Dendritic cell treated with granulocyte-macrophage colony-stimulating factor and Interleukin-4, amounts not matched to agents 40 ng/mL and 50 ng/mL, for 4 days (primary cell): Measurements from ENCODE around the gene SHC3.
"Not testable (repeated sequence)": the region's sequence is repeated elsewhere in the genome, so short reads cannot be mapped to it uniquely, and the experiment has no call there.

ENCODE experiments used
- H3K27ac Mint-ChIP-seq: one replicate; pipeline ENCODE4 v1.8.0; 2022; ENCODE audit warnings: mild to moderate bottlenecking, mixed read lengths
- H3K27me3 Mint-ChIP-seq: one replicate; pipeline ENCODE4 v1.8.0; 2022; ENCODE audit warnings: mild to moderate bottlenecking, mixed read lengths
- H3K36me3 Mint-ChIP-seq: one replicate; pipeline ENCODE4 v1.8.0; 2022; ENCODE audit warnings: low read depth, mixed read lengths
- H3K4me1 Mint-ChIP-seq: one replicate; pipeline ENCODE4 v1.8.0; 2022; ENCODE audit warnings: low read depth, mixed read lengths
- H3K4me3 Mint-ChIP-seq: one replicate; pipeline ENCODE4 v1.8.0; 2022; ENCODE audit warnings: mild to moderate bottlenecking, moderate library complexity, mixed read lengths
- H3K9me3 Mint-ChIP-seq: one replicate; pipeline ENCODE4 v1.8.0; 2022; ENCODE audit warnings: mixed read lengths
- intact Hi-C: fragments of 100-400 bp; cut with micrococcal nuclease; formaldehyde crosslinking; loops from one replicate; pipeline ENCODE4 v1.15.0; 2022

SHC3 gene

GRCh38 chr9:89177944-89178829 lies at the start of gene SHC3:
Gene SHC3 (minus strand): TSS chr9:89178818. CDS start chr9:89178460, 358 bp downstream.
- peaks cover 22% of the 10 kb centered on the region for H3K4me1 Mint-ChIP-seq
- H3K36me3 Mint-ChIP-seq, result no peaks in the 10 kb centered on the region
- no peak within 1 kb of the TSS for H3K27ac Mint-ChIP-seq
- H3K4me3 Mint-ChIP-seq, result peak within 1 kb of the TSS; percentile 54
- H3K27me3 Mint-ChIP-seq, result peaks cover 69% of the 10 kb centered on the region
- H3K9me3 Mint-ChIP-seq, result no peaks in the 10 kb centered on the region
- intact Hi-C loops, result no loop called here

GRCh38 chr9:89225991-89226471 lies 47.4 kb upstream of the SHC3 start:
- no peak overlapping the region for H3K27ac Mint-ChIP-seq
- H3K9me3 Mint-ChIP-seq, result no peaks in the 10 kb centered on the region
- H3K4me3 Mint-ChIP-seq, result no peak overlapping the region
- H3K4me1 Mint-ChIP-seq, result no peaks in the 10 kb centered on the region
- no peaks in the 10 kb centered on the region for H3K36me3 Mint-ChIP-seq
- intact Hi-C loops, result no loop called here
- peaks cover 24% of the 10 kb centered on the region for H3K27me3 Mint-ChIP-seq

- Mint-ChIP-seq H3K27ac (no peak overlapping the region), H3K4me1 (no peaks in the 10 kb centered on the region), H3K27me3 (peaks cover 24% of the 10 kb centered on the region), H3K9me3 (no peaks in the 10 kb centered on the region), H3K36me3 (no peaks in the 10 kb centered on the region), H3K4me3 (no peak overlapping the region)
- intact Hi-C loops, result no loop called here
Observed at GRCh38 chr9:89225587-89225986, 47.0 kb upstream of the SHC3 start.

- intact Hi-C loops, result no loop called here
- H3K4me3 Mint-ChIP-seq, result no peak overlapping the region
- no peaks in the 10 kb centered on the region for H3K9me3 Mint-ChIP-seq
- no peaks in the 10 kb centered on the region for H3K4me1 Mint-ChIP-seq
- peaks cover 21% of the 10 kb centered on the region for H3K27me3 Mint-ChIP-seq
- H3K36me3 Mint-ChIP-seq, result no peaks in the 10 kb centered on the region
- no peak overlapping the region for H3K27ac Mint-ChIP-seq
Observed at GRCh38 chr9:89225036-89225435, 46.4 kb upstream of the SHC3 start.

GRCh38 chr9:89224633-89225032 lies 46.0 kb upstream of the SHC3 start:
- intact Hi-C loops, result no loop called here
- H3K9me3 Mint-ChIP-seq, result no peaks in the 10 kb centered on the region
- H3K36me3 Mint-ChIP-seq, result no peaks in the 10 kb centered on the region
- no peak overlapping the region for H3K27ac Mint-ChIP-seq
- no peak overlapping the region for H3K4me3 Mint-ChIP-seq
- peaks cover 19% of the 10 kb centered on the region for H3K27me3 Mint-ChIP-seq
- no peaks in the 10 kb centered on the region for H3K4me1 Mint-ChIP-seq

- no peak overlapping the region for H3K27ac Mint-ChIP-seq
- H3K27me3 Mint-ChIP-seq, result peaks cover 18% of the 10 kb centered on the region
- no peaks in the 10 kb centered on the region for H3K9me3 Mint-ChIP-seq
- no peaks in the 10 kb centered on the region for H3K4me1 Mint-ChIP-seq
- intact Hi-C loops, result no loop called here
- no peaks in the 10 kb centered on the region for H3K36me3 Mint-ChIP-seq
- H3K4me3 Mint-ChIP-seq, result no peak overlapping the region
Observed at GRCh38 chr9:89223396-89223977, 44.9 kb upstream of the SHC3 start.

GRCh38 chr9:89219637-89220036 lies 41.0 kb upstream of the SHC3 start:
- Mint-ChIP-seq H3K27me3 (peaks cover 3% of the 10 kb centered on the region), H3K9me3 (no peaks in the 10 kb centered on the region), H3K4me1 (no peaks in the 10 kb centered on the region), H3K27ac (no peak overlapping the region), H3K4me3 (no peak overlapping the region), H3K36me3 (no peaks in the 10 kb centered on the region)
- intact Hi-C loops, result no loop called here

GRCh38 chr9:89218040-89218928 lies 39.7 kb upstream of the SHC3 start:
- Mint-ChIP-seq H3K4me1 (no peaks in the 10 kb centered on the region), H3K36me3 (no peaks in the 10 kb centered on the region), H3K27me3 (peaks cover 3% of the 10 kb centered on the region), H3K27ac (no peak overlapping the region), H3K9me3 (no peaks in the 10 kb centered on the region), H3K4me3 (no peak overlapping the region)
- intact Hi-C loops, result no loop called here

GRCh38 chr9:89215342-89215741 lies 36.7 kb upstream of the SHC3 start:
- peaks cover 3% of the 10 kb centered on the region for H3K27me3 Mint-ChIP-seq

GRCh38 chr9:89213396-89213880 lies 34.8 kb upstream of the SHC3 start:
- peaks cover 7% of the 10 kb centered on the region for H3K9me3 Mint-ChIP-seq
- peaks cover 2% of the 10 kb centered on the region for H3K27me3 Mint-ChIP-seq
- intact Hi-C loops, result no loop called here
- H3K27ac Mint-ChIP-seq, result no peak overlapping the region
- H3K4me1 Mint-ChIP-seq, result no peaks in the 10 kb centered on the region
- no peak overlapping the region for H3K4me3 Mint-ChIP-seq
- H3K36me3 Mint-ChIP-seq, result no peaks in the 10 kb centered on the region

More at GRCh38 chr9:89215342-89215741, 36.7 kb upstream of the SHC3 start:
- H3K4me1 Mint-ChIP-seq, result no peaks in the 10 kb centered on the region
- H3K9me3 Mint-ChIP-seq, result peaks cover under 1% of the 10 kb centered on the region
- H3K36me3 Mint-ChIP-seq, result no peaks in the 10 kb centered on the region
- intact Hi-C loops, result no loop called here
- H3K4me3 Mint-ChIP-seq, result no peak overlapping the region
- no peak overlapping the region for H3K27ac Mint-ChIP-seq

GRCh38 chr9:89212171-89212570 lies 33.6 kb upstream of the SHC3 start:
- Mint-ChIP-seq H3K9me3 (peaks cover 7% of the 10 kb centered on the region), H3K27ac (no peak overlapping the region), H3K4me1 (no peaks in the 10 kb centered on the region), H3K36me3 (no peaks in the 10 kb centered on the region), H3K27me3 (no peaks in the 10 kb centered on the region), H3K4me3 (no peak overlapping the region)
- intact Hi-C loops, result no loop called here

GRCh38 chr9:89209311-89209710 lies 30.7 kb upstream of the SHC3 start:
- peaks cover 16% of the 10 kb centered on the region for H3K9me3 Mint-ChIP-seq
- H3K4me3 Mint-ChIP-seq, intact Hi-C loops, H3K36me3 Mint-ChIP-seq, H3K27ac Mint-ChIP-seq, H3K4me1 Mint-ChIP-seq, H3K27me3 Mint-ChIP-seq: not testable (repeated sequence)

- Mint-ChIP-seq H3K36me3 (no peaks in the 10 kb centered on the region), H3K4me1 (no peaks in the 10 kb centered on the region), H3K9me3 (peaks cover 16% of the 10 kb centered on the region), H3K4me3 (no peak overlapping the region), H3K27me3 (peaks cover 2% of the 10 kb centered on the region), H3K27ac (no peak overlapping the region)
- intact Hi-C loops, result no loop called here
Observed at GRCh38 chr9:89207026-89207425, 28.4 kb upstream of the SHC3 start.

GRCh38 chr9:89204801-89205200 lies 26.2 kb upstream of the SHC3 start:
- no peak overlapping the region for H3K27ac Mint-ChIP-seq
- H3K4me3 Mint-ChIP-seq, result no peak overlapping the region
- intact Hi-C loops, result no loop called here
- no peaks in the 10 kb centered on the region for H3K4me1 Mint-ChIP-seq
- peaks cover 2% of the 10 kb centered on the region for H3K27me3 Mint-ChIP-seq
- H3K9me3 Mint-ChIP-seq, result peaks cover 10% of the 10 kb centered on the region
- H3K36me3 Mint-ChIP-seq, result no peaks in the 10 kb centered on the region
